Measurements from ENCODE around the gene COL26A1.
A peak's percentile ranks its signal among the peaks of the same experiment; 100 is the strongest.
"Not testable (repeated sequence)": the region's sequence is repeated elsewhere in the genome, so short reads cannot be mapped to it uniquely, and the experiment has no call there.

Gene COL26A1

DNA sequence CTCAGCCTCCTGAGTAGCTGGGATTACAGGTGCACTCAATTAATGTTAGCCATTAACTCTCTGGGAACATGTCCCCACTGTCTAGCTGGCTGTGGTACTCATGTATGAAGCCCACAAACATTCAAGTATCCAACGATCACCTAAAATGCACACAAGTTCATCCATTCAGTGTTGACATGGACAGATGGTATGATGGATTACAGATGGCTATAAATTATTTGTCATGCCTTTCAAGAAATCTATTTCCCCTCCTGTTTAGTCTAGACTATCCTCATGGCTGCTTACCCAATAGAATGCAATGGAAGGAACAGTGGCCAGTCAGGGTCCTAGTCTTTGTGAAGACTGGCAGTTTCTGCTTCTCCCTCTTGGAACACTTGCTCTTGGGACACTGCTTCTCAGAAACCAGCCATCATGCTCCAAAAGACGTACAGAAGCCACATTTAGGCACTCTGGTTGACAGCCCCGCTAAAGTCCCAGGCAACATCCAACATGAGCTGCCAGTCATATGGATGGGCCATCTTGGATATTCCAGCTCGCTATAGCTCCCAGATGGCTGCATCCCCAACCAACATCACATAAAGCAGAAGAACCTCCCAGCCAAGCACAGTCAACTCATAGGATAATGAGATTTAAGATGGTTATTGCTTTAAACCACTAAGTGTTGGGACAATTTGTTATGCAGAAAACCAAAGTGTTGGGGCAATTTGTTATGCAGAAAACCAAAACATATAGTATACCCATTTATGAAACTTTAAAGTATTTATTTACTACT is 233.3 kb downstream of the COL26A1 start:
- no peak overlapping the region for H3K4me3 Mint-ChIP-seq
- H3K27me3 Mint-ChIP-seq: peaks cover 7% of the 10 kb centered on the region
- H3K36me3 Mint-ChIP-seq: no peaks in the 10 kb centered on the region
- no peaks in the 10 kb centered on the region for H3K4me1 Mint-ChIP-seq
- no peaks in the 10 kb centered on the region for H3K9me3 Mint-ChIP-seq
- no peak overlapping the region for H3K27ac Mint-ChIP-seq
- ATAC-seq (ENCODE audit: low read depth) (no peak), DNase-seq (ENCODE audit: low spot score in 2 of 2) (no peak)

DNA sequence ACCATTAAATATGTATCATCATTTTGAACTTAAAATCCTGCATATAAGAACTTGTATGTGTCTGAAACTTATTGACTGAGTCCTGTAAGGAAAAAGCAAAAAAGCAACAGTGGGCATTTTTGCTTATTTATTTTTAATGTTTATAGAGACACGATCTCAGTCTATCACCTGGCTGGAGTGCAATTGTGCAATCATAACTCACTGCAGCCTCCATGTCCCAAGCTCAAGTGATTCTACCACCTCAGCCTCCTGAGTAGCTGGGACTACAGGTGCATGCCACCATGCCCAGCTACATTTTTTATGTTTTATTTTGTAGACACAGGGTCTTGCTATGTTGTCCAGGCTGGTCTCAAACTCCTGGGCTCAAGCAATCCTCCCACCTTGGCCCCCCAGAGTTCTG is 234.2 kb downstream of the COL26A1 start:
- Mint-ChIP-seq H3K4me1 (no peaks in the 10 kb centered on the region), H3K27me3 (peaks cover 5% of the 10 kb centered on the region), H3K9me3 (no peaks in the 10 kb centered on the region), H3K36me3 (no peaks in the 10 kb centered on the region), H3K4me3 (no peak overlapping the region), H3K27ac (no peak overlapping the region)
- ATAC-seq (ENCODE audit: low read depth): no peak
- no peak for DNase-seq (ENCODE audit: low spot score in 2 of 2)

GRCh38 chr7:101597941-101598340 is 235.3 kb downstream of the COL26A1 start:
- H3K4me3 Mint-ChIP-seq: no peak overlapping the region
- ATAC-seq (ENCODE audit: low read depth): no peak

GRCh38 chr7:101598422-101598985 is 235.8 kb downstream of the COL26A1 start:
- no peaks in the 10 kb centered on the region for H3K4me1 Mint-ChIP-seq
- H3K36me3 Mint-ChIP-seq: no peaks in the 10 kb centered on the region
- no peak overlapping the region for H3K27ac Mint-ChIP-seq
- H3K27me3 Mint-ChIP-seq: no peaks in the 10 kb centered on the region
- no peak overlapping the region for H3K4me3 Mint-ChIP-seq
- DNase-seq (ENCODE audit: low spot score in 2 of 2) (no peak), ATAC-seq (ENCODE audit: low read depth) (no peak)
- no peaks in the 10 kb centered on the region for H3K9me3 Mint-ChIP-seq

More at GRCh38 chr7:101597941-101598340, 235.3 kb downstream of the COL26A1 start:
- Mint-ChIP-seq H3K4me1 (no peaks in the 10 kb centered on the region), H3K27ac (no peak overlapping the region), H3K27me3 (no peaks in the 10 kb centered on the region), H3K36me3 (no peaks in the 10 kb centered on the region), H3K9me3 (no peaks in the 10 kb centered on the region)
- DNase-seq (ENCODE audit: low spot score in 2 of 2): no peak

- H3K9me3 Mint-ChIP-seq: no peaks in the 10 kb centered on the region
- DNase-seq (ENCODE audit: low spot score in 2 of 2): no peak
- H3K27me3 Mint-ChIP-seq: no peaks in the 10 kb centered on the region
- ATAC-seq (ENCODE audit: low read depth): no peak
- H3K4me3 Mint-ChIP-seq: no peak overlapping the region
- H3K36me3 Mint-ChIP-seq: no peaks in the 10 kb centered on the region
- no peak overlapping the region for H3K27ac Mint-ChIP-seq
- no peaks in the 10 kb centered on the region for H3K4me1 Mint-ChIP-seq
Observed at GRCh38 chr7:101598986-101599771, 236.5 kb downstream of the COL26A1 start.

DNA sequence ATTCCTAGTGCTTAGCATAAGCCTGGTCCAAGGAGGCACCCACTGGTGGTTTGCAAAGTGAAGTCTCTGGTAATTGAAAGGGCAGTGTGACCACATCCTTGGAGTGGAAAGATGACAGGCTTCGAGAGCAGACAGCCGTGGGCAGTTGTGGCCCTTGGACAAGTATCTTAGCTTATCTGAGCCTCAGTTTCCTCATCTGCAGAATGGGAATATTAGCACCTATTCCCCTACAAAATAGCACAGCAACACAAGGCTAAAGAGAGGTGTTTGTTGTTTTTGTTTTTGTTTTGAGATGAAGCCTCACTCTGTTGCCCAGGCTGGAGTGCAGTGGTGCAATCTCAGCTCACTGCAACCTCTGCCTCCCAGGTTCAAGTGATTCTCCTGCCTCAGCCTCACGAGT is 237.1 kb downstream of the COL26A1 start:
- no peaks in the 10 kb centered on the region for H3K9me3 Mint-ChIP-seq
- H3K4me3 Mint-ChIP-seq: no peak overlapping the region
- H3K27me3 Mint-ChIP-seq: no peaks in the 10 kb centered on the region
- DNase-seq (ENCODE audit: low spot score in 2 of 2) (no peak), ATAC-seq (ENCODE audit: low read depth) (no peak)
- H3K4me1 Mint-ChIP-seq: no peaks in the 10 kb centered on the region
- no peak overlapping the region for H3K27ac Mint-ChIP-seq
- H3K36me3 Mint-ChIP-seq: no peaks in the 10 kb centered on the region

GRCh38 chr7:101602082-101602481 is 239.4 kb downstream of the COL26A1 start:
- no peak overlapping the region for H3K27ac Mint-ChIP-seq
- ATAC-seq (ENCODE audit: low read depth) (peak; percentile 10), DNase-seq (ENCODE audit: low spot score in 2 of 2) (no peak)
- no peak overlapping the region for H3K4me3 Mint-ChIP-seq
- H3K36me3 Mint-ChIP-seq: no peaks in the 10 kb centered on the region
- no peaks in the 10 kb centered on the region for H3K9me3 Mint-ChIP-seq
- no peaks in the 10 kb centered on the region for H3K27me3 Mint-ChIP-seq
- H3K4me1 Mint-ChIP-seq: no peaks in the 10 kb centered on the region

DNA sequence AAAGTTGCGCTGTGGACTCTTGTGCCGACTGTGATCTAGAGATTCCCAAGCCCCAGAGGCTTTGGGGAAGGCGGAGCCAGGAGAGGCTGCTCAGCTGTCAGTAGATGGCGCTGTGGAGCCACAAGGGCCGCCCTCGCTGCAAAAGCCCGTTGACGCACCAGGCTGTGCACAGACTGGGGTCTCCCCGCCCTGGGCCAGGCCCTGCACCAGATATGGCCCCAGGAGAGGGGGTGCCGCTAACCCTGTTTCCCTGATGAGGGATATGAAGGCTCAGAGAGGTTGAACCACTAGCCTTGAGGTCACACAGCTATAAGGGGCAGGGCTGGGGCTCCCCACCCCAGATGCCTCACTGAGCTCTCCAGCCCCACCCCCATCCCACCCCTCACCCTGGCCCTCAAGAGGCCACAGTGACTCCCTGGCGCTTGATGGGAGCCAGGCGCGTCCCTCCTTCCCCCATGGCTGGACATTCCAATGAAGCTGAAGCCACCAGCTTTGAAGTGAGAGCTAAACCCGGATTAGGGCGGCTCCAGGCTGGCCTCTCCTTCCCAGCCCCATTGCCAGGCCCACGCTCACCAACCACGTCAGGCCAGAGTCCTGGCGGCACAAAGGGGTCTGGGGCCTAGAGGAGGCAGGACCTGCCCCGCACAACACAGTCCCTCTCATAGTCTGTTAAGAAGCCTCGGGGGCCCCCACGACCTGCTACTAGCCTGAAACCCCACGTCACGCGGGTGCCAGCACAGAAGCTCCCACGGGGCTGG is 240.0 kb downstream of the COL26A1 start:
- Mint-ChIP-seq H3K36me3 (no peaks in the 10 kb centered on the region), H3K27ac (no peak overlapping the region), H3K4me1 (no peaks in the 10 kb centered on the region), H3K27me3 (no peaks in the 10 kb centered on the region), H3K4me3 (no peak overlapping the region), H3K9me3 (no peaks in the 10 kb centered on the region)
- DNase-seq (ENCODE audit: low spot score in 2 of 2) (peak; percentile 66 to 74), ATAC-seq (ENCODE audit: low read depth) (peak; percentile 81)

- H3K36me3 Mint-ChIP-seq: no peaks in the 10 kb centered on the region
- H3K9me3 Mint-ChIP-seq: no peaks in the 10 kb centered on the region
- no peak overlapping the region for H3K4me3 Mint-ChIP-seq
- ATAC-seq (ENCODE audit: low read depth): no peak
- DNase-seq (ENCODE audit: low spot score in 2 of 2): no peak
- peaks cover 2% of the 10 kb centered on the region for H3K27me3 Mint-ChIP-seq
- H3K4me1 Mint-ChIP-seq: no peaks in the 10 kb centered on the region
- H3K27ac Mint-ChIP-seq: no peak overlapping the region
Observed at GRCh38 chr7:101604331-101604933, 241.8 kb downstream of the COL26A1 start.

DNA sequence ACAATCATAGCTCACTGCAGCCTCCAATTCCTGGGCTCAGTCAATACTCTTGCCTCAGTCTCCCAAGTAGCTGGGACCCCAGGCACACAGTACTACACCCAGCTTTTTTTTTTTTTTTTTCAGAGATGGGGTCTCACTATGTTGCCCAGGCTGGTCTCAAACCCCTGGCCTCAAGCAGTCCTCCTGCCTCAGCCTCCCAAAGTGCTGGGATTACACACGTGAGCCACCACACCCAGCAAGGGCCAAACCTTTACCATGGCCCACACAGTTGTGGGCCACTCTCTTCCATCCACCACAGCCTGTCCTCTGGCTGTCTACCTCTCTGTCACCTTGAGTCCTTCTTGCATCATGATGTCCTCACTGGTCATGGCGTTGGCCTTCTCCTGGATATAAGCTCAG is 242.3 kb downstream of the COL26A1 start:
- ATAC-seq (ENCODE audit: low read depth); H3K27ac Mint-ChIP-seq: not testable (repeated sequence)

GRCh38 chr7:101605611-101606497 is 243.2 kb downstream of the COL26A1 start:
- Mint-ChIP-seq H3K4me1 (no peaks in the 10 kb centered on the region), H3K36me3 (no peaks in the 10 kb centered on the region), H3K27me3 (peaks cover 5% of the 10 kb centered on the region), H3K9me3 (no peaks in the 10 kb centered on the region), H3K27ac (no peak overlapping the region), H3K4me3 (no peak overlapping the region)
- ATAC-seq (ENCODE audit: low read depth): no peak
- no peak for DNase-seq (ENCODE audit: low spot score in 2 of 2)

More for the DNA sequence above, 242.3 kb downstream of the COL26A1 start:
- DNase-seq (ENCODE audit: low spot score in 2 of 2); H3K36me3 Mint-ChIP-seq; H3K4me3 Mint-ChIP-seq; H3K9me3 Mint-ChIP-seq; H3K27me3 Mint-ChIP-seq; H3K4me1 Mint-ChIP-seq: not testable (repeated sequence)

GRCh38 chr7:101606498-101606923 is 243.8 kb downstream of the COL26A1 start:
- DNase-seq (ENCODE audit: low spot score in 2 of 2): no peak
- Mint-ChIP-seq H3K27ac (no peak overlapping the region), H3K9me3 (no peaks in the 10 kb centered on the region), H3K27me3 (peaks cover 5% of the 10 kb centered on the region), H3K4me3 (no peak overlapping the region), H3K4me1 (no peaks in the 10 kb centered on the region), H3K36me3 (no peaks in the 10 kb centered on the region)
- no peak for ATAC-seq (ENCODE audit: low read depth)

Measured in memory B cell (primary cell).